ENCODE data around the gene DUSP2.

DNA sequence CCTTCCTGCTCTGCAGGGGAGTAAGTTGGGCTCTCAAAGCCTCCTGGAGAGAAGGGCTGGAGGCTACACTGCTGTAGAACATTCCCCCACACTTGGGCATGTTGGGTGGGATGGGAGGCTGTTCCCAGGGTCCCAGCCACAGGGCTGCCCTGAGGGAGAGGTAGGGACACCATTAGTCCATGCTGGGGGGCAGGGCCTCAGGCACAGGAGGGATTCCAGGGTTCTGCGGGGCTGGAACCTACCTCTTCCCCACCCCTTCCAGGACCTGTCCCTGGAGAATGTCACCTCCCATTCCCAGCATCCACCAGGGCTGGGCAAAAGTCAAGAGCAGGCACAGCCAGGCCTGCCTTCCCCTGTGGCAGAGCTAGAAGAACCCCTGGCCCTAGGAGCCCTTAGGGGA is 21.9 kb downstream of the DUSP2 start:
- TF ChIP-seq, protein P1, sequence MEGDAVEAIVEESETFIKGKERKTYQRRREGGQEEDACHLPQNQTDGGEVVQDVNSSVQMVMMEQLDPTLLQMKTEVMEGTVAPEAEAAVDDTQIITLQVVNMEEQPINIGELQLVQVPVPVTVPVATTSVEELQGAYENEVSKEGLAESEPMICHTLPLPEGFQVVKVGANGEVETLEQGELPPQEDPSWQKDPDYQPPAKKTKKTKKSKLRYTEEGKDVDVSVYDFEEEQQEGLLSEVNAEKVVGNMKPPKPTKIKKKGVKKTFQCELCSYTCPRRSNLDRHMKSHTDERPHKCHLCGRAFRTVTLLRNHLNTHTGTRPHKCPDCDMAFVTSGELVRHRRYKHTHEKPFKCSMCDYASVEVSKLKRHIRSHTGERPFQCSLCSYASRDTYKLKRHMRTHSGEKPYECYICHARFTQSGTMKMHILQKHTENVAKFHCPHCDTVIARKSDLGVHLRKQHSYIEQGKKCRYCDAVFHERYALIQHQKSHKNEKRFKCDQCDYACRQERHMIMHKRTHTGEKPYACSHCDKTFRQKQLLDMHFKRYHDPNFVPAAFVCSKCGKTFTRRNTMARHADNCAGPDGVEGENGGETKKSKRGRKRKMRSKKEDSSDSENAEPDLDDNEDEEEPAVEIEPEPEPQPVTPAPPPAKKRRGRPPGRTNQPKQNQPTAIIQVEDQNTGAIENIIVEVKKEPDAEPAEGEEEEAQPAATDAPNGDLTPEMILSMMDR (IDR thresholded peaks at IDR 0.05; ENCODE audit: low read length), result no peak
- no peak for TF ChIP-seq EZH2 (IDR thresholded peaks at IDR 0.05; ENCODE audit: borderline replicate concordance, low read length)

All from OCI-LY1 (cell line).